ENCODE measurements around the gene NOP10.

Gene NOP10

GRCh38 chr15:34314491-34315490 is 28.1 kb downstream of the NOP10 start:
- TF ChIP-seq REST (IDR thresholded peaks at IDR 0.05; ENCODE audit: insufficient read depth in 1 of 2, low read depth in 2 of 2, low read length in 2 of 2) (no peak), POLR2AphosphoS5 (IDR thresholded peaks at IDR 0.05; ENCODE audit: low read depth, low read length) (no peak), SIN3A (IDR thresholded peaks at IDR 0.05; ENCODE audit: borderline replicate concordance, insufficient read depth, low read length) (no peak), TAF1 (IDR thresholded peaks at IDR 0.05; ENCODE audit: borderline replicate concordance, insufficient read depth, low read length) (no peak), FOXP2 (optimal IDR thresholded peaks at IDR 0.05; ENCODE audit: borderline replicate concordance, extremely low read depth, extremely low read length, insufficient read depth) (no peak)

- TF ChIP-seq FOXP2 (optimal IDR thresholded peaks at IDR 0.05; ENCODE audit: borderline replicate concordance, extremely low read depth, extremely low read length, insufficient read depth) (no peak), POLR2AphosphoS5 (IDR thresholded peaks at IDR 0.05; ENCODE audit: low read depth, low read length) (no peak), TAF1 (IDR thresholded peaks at IDR 0.05; ENCODE audit: borderline replicate concordance, insufficient read depth, low read length) (no peak), REST (IDR thresholded peaks at IDR 0.05; ENCODE audit: insufficient read depth in 1 of 2, low read depth in 2 of 2, low read length in 2 of 2) (no peak), SIN3A (IDR thresholded peaks at IDR 0.05; ENCODE audit: borderline replicate concordance, insufficient read depth, low read length) (no peak)
These were observed 31.4 kb downstream of the NOP10 start for GRCh38 chr15:34311563-34311962.

- TF ChIP-seq FOXP2 (optimal IDR thresholded peaks at IDR 0.05; ENCODE audit: borderline replicate concordance, extremely low read depth, extremely low read length, insufficient read depth) (no peak), TAF1 (IDR thresholded peaks at IDR 0.05; ENCODE audit: borderline replicate concordance, insufficient read depth, low read length) (no peak), REST (IDR thresholded peaks at IDR 0.05; ENCODE audit: insufficient read depth in 1 of 2, low read depth in 2 of 2, low read length in 2 of 2) (no peak), SIN3A (IDR thresholded peaks at IDR 0.05; ENCODE audit: borderline replicate concordance, insufficient read depth, low read length) (no peak), POLR2AphosphoS5 (IDR thresholded peaks at IDR 0.05; ENCODE audit: low read depth, low read length) (no peak)
These were observed 38.3 kb downstream of the NOP10 start for GRCh38 chr15:34304613-34305012.

- TF ChIP-seq REST (IDR thresholded peaks at IDR 0.05; ENCODE audit: insufficient read depth in 1 of 2, low read depth in 2 of 2, low read length in 2 of 2) = no peak
- TF ChIP-seq FOXP2 (optimal IDR thresholded peaks at IDR 0.05; ENCODE audit: borderline replicate concordance, extremely low read depth, extremely low read length, insufficient read depth) = no peak
- no peak for TF ChIP-seq TAF1 (IDR thresholded peaks at IDR 0.05; ENCODE audit: borderline replicate concordance, insufficient read depth, low read length)
- TF ChIP-seq POLR2AphosphoS5 (IDR thresholded peaks at IDR 0.05; ENCODE audit: low read depth, low read length) = no peak
- TF ChIP-seq SIN3A (IDR thresholded peaks at IDR 0.05; ENCODE audit: borderline replicate concordance, insufficient read depth, low read length) = no peak
These were observed 41.9 kb downstream of the NOP10 start for GRCh38 chr15:34301058-34301457.
